MM.1S (cell line): ENCODE data around the gene GRK1.

Experiments used
- CTCF ChIP-seq: fragments of 300-600 bp; sonication (generic); IDR thresholded peaks from 2 replicates; pipeline ENCODE4 v1.5.1; 2016; ENCODE audit warnings: antibody characterized with exemption, low read length, mixed read lengths
- EZH2 ChIP-seq: fragments of 300-600 bp; sonication (generic); optimal IDR thresholded peaks from 2 replicates; pipeline ENCODE3; 2017; ENCODE audit warnings: low read depth, mild to moderate bottlenecking, antibody characterized with exemption, low read length, mixed read lengths
- EZH2phosphoT487 ChIP-seq: fragments of 300-600 bp; sonication (generic); IDR thresholded peaks from 2 replicates; pipeline ENCODE4 v1.6.1; 2018; ENCODE audit warnings: antibody characterized with exemption, low read length

GRCh38 chr13:113769106-113769505 lies 102.1 kb downstream of the GRK1 start:
- no peak for TF ChIP-seq CTCF
- no peak for TF ChIP-seq EZH2phosphoT487
- no peak for TF ChIP-seq EZH2
